GM21381 (cell line): Measurements from ENCODE around the gene SUMO4.

Source experiments
- ATAC-seq: cut with Tn5 transposase; IDR thresholded peaks from one replicate; pipeline ENCODE4 v1.9.1; 2021; ENCODE audit warnings: mild to moderate bottlenecking, moderate library complexity; ENCODE audit not compliant: unreplicated experiment

Gene SUMO4

DNA sequence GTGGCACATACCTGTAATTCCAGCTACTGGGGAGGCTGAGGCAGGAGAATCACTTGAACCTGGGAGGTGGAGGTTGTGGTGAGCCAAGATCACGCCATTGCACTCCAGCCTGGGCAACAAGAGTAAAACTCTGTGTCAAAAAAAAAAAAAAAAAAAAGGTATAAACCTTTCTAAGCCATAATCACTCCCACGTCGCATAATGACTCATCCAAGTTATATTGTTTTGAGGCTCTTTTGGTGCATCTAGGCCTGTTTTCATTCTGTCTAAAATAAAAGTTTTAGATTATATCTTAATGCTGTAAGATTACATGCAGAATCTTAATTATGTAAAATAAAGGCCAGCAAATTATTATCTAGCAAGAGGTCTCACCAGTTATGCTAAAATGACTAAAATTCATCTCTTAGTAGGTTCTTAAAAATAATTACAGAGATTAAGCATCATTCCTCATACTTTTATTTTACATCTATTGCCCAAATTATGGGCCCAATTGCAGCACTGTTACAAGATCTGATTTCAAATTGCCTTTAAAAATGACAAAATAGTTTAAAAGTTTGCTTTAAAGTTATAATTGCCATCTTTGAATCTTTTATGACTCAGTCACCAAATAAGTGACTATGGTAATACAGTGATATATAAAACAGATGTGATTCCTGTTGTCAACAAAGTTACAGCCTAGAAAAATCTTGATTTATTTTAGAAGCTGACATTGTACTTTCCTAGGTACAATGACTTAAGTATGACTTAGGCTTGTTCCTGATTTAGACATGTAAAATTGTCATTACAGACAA lies 10.4 kb upstream of the SUMO4 start:
- ATAC-seq, result no peak

DNA sequence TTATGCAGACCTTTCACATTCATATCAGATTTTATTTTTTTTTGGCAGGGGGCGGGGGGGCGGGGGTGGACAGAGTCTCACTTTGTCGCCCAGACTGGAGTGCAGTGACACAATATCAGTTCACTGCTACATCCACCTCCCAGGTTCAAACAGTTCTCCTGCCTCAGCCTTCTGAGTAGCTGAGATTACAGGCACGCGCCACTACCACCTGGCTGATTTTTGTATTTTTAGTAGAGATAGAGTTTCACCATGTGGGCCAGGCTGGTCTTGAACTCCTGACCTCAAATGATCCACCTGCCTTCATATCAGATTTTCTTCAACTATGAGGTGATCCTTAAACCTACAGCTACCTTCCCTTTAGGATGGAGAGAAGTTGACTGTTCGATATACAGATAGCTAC lies 8.0 kb upstream of the SUMO4 start:
- no peak for ATAC-seq

DNA sequence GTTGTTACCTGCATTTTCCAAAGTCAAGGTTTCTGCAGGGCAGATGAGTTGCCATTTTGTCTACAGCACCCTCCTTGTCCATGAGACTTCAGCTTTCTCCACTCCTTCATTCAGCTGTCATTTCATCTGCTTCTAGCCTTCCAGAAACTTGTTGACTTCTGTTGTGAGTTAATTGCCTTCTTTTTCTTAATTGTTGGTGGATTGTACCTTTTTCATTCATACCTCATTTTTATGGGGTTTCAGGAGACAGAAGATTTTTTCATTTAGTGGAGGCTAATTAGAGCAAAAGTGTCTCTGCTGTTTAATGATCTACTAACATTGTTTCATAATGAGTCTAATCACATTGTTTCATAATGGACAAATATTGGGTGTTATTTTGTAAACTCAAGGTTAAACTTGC lies 7.5 kb upstream of the SUMO4 start:
- no peak for ATAC-seq

DNA sequence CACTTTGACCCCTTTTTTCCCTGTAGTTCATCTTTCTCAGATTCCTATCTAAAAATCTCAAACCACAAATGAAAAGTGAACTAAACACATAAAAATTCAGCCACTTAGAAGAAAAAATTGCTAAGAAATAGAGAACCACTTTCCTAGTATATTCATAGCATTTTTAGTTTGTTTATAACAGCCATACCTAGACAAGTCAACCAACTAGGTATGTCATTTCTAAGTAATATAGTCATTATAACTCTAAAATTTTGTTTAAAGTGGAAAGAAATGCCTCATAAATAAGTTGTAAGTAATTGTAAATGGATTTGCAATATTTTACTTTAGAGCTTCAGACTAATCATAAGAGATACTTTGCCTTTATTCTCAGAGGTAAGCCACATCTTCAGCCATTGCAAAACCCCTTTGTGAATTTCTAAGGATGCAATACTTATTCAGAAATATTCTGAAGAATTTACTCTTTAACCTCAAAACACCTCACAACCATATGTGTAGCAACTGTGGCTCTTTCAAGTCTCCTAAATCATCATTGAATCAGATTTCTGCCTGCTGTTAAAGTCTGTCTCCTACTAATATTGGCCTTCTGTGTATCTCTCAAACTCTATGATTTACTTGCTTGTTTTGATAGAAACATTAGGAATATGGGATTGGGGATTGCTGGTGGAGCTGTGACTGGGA lies 6.9 kb upstream of the SUMO4 start:
- no peak for ATAC-seq

DNA sequence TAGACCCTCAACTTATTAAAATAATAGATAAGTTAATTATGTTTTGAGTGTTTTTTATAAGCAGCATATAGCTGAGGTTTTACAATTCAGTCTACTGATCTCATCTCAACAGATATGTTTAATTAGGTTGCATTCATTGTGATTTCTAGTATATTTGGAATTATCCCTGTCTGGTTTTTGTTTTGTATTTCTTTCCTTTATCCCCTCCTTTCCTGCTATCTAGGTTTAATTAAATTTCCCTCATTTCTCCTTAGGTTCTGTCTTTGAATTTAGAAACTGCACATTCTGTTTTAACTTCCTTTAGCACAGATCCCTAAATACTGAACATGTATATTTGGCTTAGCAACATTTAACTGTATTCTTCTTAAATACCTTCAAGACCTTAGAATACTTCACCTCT lies 4.9 kb upstream of the SUMO4 start:
- no peak for ATAC-seq

DNA sequence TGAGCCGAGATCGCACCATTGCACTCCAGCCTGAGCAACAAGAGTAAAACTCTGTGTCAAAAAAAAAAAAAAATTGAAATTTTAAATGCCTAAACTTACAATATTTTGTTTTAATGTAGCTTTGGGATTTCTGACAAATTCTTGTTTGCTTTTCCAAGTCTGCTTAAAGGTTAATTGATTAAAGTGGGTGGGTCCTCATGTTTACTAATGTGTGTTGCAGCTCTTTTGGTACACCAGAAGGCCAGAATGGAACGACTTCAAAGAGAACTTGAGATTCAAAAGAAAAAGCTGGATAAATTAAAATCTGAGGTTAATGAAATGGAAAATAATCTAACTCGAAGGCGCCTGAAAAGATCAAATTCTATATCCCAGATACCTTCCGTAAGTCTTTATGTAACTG lies 2.7 kb upstream of the SUMO4 start:
- no peak for ATAC-seq

DNA sequence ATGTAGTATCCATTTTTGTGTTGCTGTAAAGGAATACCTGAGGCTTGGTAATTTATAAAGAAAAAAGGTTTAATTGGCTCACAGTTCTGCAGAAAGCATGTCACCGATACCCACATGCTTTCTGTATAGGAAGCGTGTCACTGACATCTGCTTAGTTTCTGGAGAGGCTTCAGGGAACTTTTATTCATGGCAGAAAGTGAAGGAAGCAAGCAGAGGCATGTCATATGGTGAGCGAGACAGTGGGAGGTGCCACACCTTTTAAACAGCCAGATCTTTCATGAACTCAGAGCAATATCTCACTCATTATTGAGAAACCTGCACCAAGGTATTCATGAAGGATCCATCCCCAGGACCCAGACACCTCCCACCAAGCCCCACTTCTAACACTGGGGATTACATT lies 3.5 kb downstream of the SUMO4 start:
- ATAC-seq, result no peak

DNA sequence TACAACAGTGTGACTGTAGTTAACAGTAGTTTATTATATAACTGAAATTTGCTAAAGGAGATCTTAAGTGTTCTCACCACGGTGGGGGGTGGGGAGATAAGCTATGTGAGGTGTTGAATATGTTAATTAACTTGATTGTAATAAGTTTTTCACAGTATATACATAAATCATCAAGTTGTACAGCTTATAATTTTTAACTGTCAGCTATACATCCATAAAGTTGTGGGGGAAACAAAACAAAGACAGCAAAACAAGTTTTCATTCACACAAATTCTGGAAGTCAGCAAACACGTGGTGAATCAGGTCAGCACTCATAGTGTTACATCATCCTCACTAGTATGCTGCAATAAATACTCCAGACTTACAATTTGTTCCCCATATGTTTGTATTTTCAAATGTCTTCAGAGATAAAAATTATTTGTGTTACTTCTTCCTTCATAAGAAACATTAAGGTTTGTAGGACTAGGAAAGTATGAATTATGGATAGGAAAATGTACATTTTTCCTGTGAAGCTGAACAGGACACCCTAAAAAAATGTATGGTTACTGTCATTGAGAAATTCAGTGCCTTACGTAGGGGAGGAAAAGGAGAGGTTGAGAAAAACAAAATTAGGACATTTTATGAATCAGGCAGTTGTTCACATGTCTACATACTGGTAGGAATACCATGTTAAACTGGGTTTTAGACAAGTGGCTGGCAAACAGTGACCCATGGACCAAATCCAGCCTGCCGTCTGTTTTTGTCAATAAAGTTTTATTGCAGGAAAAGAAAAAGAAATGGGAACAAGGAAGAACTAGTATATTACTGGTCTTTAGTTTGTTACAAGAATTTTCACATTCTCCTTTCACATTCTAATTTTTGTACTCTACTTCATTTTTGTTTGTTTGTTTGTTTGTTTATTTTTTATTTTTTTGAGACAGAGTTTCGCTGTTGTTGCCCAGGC lies 6.0 kb downstream of the SUMO4 start:
- no peak for ATAC-seq

DNA sequence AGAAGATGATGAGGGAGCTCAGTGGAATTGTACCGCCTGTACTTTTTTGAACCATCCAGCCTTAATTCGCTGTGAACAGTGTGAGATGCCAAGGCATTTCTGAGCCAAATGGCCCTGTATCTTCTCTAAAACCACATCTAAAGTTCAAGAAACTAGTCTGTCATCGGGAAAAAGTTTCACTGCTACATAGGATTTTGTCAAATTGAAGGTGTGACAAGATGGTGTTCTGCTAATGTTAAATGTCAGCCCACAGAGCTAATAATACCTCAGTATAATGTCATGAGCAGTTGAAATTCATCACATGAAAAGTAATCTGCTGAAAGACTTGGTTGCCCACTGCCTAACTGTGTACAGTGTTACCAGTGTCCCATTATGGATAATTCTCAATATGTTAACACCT lies 9.6 kb downstream of the SUMO4 start:
- no peak for ATAC-seq

DNA sequence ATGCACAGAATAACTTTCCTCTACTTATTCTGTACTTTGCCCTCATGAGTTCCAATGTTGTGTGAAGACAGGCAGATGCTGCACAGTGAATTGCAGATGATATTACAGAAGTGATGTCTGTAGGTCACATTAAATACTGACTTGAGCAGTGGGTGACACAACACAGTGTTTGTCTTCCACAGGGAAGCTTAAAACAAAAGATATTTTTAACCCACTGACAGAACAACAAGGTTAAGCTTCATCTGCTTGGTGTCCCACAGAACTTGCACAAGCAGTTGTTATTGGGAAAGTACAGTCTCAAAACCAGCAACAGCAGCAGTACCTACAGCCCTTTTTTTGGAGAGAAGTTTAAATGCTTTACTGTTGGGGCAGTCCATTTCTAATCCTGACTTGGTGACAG lies 10.5 kb downstream of the SUMO4 start:
- no peak for ATAC-seq

DNA sequence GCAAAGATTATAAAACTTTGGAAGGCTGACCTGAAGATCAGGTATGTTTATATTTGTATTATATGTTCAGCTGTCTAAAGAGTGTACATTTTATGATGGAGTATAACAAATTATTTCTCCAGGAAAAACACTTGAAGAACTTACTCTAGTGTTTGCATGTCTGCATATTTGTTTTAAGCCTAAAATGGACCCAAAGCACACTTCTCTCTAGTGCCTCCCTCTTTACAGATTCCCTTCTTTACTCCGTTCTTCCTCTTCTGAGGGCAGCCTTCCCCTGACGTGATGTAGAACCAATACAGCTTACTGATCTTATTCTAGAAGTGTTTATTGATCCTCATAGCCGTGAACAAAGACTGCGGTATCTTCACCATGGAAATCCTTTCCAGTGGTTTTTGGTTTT lies 13.9 kb downstream of the SUMO4 start:
- no peak for ATAC-seq

DNA sequence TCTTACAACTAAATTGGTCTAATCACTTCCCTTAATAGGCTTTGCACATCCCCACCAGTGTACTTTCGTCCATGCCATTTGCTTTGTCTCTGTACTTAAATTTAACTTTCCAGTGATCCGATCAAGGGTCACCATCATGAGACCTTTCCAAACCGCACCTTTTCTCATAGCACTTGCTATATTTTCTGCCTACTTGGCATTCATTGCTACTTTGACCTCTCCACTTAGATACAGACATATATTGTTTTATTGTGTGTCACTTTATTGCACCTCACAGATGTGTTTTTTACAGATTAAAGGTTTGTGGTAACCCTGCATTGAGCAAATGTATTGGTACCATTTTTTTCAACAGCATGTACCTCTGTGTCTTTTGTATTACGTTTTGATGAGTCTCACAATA lies 14.8 kb downstream of the SUMO4 start:
- ATAC-seq, result no peak

DNA sequence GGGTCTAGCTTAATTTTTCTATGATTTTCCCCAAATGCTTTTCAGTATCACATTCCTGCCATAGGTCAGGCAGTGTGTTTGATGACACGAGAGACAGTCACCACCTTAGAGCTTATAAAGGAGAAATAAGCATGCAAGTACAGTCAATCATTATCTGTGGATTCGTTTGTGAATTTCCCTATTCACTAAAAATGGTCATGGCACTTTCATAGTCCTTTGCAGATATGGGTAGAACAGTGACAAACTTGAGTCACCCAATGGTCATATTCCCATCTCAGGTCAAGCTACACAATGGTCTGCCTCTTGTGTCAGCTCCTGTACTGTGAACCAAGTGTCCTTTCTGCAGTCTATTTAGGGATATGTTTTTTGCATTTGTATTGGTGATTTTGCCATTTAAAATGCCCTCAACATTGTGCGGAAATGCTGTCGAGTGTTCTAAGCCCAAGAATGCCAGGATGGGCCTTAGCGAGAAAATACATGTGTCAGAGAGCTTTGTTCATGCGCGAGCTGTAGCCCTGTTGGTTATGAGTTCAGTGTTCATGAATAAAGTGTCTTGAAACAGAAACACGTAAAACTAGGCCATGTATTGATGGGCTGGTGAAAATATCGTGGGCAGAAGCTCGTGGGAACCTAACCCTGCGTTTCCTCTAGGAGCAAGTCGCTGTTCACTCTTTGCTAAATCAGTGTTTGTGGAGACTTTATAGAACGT lies 19.8 kb downstream of the SUMO4 start:
- no peak for ATAC-seq

DNA sequence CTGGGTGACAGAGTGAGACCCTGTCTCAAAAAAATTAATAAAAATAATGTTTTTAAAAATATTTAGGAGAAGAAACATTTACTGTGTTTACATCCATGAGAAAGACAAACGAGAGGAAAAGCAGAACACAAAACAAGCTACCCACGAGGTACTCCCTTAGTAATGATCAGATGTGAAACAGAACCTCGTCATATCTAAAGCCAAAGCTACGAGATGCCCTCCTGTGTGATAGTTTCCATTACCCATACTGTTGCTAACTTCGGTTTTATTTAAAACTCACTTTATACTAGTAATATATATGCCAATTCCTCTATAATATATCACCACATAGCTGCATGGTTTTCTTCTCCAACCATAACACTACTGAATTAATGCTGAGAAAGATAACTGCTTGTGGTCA lies 21.1 kb downstream of the SUMO4 start:
- no peak for ATAC-seq

DNA sequence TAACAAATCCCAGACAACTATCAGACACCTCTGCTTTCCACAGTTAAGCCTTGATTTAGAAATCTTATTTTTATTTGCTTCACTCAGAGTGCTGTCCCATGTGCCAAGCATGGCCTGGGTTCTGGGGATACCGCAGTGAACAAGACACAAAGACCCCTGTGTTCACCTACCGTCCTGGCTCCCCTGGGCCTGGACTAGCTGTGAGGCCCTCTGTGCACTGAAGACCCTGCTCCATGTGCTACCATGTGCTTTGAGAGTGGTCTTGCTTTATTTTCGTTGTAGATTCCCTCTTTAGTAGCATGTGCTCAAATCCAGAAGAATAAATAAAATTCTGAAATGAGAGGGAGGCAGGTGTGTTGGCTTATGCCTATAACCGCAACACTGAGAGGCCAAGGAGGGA lies 22.5 kb downstream of the SUMO4 start:
- no peak for ATAC-seq

DNA sequence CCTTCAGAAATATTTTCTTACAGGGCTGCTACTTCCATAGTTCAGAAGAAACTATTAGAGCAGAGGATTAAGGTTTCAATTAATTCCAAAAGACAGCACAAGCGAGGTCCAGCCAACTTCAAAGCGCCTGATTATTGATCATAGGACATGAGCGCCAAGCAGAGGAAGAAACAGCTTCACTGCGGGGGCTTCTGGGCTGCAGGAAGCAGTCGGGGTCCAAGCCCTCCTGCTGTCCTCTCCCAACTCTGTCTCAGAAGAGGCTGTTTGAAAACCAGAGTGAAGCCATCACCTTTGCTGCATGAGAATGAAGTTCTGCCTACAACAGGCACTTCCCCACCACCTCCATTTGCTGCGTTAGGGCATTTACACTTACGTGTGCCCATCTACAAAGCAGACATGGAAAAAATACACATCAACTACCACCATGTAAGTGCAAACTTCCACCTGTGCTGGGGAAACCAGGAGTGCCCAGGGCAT lies 23.9 kb downstream of the SUMO4 start:
- no peak for ATAC-seq

DNA sequence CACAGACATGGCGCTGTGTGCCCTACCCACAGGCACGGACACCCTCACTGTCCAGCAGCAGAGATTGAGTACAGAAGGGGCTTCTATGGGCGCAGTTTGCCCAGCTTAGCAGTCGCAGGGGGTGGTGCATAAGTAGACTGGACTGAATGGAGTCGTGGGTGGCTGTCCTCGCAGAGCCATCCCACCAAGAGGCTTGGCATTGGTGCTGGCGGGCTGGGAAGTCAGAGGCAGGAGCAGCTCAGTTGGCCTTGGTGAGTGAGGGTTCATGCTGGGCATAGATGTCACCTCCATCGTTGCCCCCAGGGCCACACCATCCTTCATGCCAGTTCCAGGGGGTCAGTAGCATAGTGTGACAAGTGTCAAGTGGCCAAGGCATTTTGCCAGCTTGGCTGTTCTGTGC lies 25.2 kb downstream of the SUMO4 start:
- ATAC-seq, result no peak

DNA sequence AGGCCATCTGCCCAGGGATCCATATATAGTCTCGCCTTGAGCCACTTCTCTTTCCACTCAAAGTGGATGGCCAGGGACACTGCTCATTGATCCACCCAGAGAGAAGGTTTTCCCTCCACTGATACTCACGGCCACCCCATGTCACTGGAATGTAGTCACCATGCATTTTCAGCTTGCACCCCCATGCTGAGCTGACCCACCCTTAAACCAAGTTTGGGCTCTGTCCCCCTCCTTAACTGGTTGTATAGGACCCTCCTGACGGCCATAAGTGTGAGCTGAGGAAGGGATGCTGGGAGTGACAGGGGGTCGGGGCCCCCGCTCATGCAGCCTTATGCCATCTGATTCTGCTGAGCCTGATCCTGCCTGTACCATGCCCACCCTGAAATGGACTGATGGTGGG lies 25.7 kb downstream of the SUMO4 start:
- no peak for ATAC-seq

DNA sequence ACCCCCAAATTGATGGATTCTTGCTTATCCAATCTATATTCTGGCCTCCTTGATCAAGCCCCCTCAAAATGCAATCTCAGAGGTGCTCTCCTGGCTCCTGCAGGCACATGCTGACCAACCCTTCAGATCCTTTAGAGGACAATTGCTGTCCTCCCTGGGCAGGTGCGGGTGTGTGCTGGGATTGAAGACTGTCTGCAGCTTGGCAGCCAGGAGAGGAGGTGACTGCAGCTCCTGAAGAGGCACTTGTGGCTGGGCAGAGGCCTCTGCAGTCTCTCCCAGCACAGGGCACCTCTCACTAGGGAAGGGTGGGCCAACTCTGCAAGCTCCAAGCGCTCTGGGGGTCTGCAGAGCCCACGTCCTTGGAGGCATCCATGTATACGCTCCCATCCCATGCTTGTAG lies 28.5 kb downstream of the SUMO4 start:
- ATAC-seq, result no peak

DNA sequence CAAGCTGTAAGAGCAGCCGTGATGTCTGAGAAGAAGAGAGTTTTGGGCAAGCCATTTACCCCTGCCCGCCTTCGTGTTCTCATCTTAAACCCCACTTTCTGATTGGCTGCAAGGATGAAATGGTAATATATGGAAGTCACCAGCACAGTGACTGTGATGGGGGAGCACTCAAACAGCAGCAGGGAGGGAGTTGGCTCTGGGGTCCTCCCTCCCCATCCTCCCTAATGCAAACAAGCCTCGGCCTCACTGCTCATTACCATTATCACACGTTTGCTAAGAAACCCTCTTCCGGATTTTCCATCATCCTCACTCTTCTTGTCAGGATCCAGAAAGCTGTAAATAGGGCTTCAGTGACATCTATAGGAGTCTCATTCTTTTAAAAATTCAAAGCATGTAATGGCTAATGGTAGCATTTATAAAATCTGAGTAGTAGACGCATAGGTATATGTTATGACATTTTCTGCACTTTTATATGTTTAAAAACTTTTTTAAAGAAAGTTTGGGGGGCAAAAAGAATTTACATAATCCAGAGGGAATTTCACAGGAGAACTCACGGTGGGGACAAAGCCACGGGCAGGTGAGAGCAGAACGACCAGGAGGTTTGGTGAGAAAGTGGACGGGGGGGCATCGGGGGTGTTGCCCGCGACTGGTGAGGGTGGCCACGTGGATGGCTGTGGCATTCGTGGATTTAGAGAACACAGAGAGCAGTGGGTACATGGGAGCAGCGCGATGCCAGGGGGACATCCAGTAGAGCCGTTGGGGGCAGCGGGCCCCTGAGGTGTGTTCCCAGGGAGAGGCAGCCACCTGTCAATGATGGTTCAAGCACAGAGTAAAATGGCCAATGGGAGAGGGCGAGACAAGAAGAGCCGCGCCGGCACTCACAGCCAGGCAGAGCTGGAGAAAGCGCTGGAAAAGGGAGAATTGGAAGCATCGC lies 29.6 kb downstream of the SUMO4 start:
- no peak for ATAC-seq
